Measurements from ENCODE around the gene SLC10A7.

DNA sequence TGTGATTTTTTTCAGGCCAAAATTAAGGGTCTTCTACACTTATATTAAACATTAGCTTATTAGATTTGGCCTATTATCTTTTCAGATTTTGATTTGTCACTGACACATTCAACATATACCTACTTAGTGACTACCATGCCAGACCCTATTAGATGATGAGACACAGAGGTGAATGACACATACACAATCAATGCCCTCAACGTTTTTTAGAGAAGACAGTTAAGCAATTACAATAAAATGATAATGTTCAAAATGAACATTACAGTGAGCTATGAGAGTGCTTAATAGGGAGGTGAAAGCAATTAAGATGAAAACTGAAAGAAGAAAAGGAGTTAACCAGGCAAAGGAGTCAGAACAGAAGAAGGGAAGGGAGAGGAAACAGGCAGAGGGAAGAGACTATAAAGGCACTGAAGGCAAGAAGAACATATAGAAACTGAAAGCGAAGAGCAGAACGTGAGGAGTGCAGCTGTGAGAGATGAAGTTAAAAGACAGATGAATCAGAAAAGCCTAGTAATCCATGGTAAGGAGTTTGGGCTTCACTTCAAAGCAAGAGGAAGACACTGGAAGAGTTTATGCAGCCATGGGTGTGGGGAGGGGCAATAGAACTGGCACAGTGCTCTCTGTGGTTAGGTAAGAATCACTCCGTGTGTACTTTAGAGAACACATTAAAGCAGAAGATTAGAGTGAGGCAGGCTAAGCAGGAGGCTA lies 188.4 kb downstream of the SLC10A7 start:
- TF ChIP-seq, protein P1, sequence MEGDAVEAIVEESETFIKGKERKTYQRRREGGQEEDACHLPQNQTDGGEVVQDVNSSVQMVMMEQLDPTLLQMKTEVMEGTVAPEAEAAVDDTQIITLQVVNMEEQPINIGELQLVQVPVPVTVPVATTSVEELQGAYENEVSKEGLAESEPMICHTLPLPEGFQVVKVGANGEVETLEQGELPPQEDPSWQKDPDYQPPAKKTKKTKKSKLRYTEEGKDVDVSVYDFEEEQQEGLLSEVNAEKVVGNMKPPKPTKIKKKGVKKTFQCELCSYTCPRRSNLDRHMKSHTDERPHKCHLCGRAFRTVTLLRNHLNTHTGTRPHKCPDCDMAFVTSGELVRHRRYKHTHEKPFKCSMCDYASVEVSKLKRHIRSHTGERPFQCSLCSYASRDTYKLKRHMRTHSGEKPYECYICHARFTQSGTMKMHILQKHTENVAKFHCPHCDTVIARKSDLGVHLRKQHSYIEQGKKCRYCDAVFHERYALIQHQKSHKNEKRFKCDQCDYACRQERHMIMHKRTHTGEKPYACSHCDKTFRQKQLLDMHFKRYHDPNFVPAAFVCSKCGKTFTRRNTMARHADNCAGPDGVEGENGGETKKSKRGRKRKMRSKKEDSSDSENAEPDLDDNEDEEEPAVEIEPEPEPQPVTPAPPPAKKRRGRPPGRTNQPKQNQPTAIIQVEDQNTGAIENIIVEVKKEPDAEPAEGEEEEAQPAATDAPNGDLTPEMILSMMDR (IDR thresholded peaks at IDR 0.05; ENCODE audit: low read length): no peak
- no peak for TF ChIP-seq EZH2phosphoT487 (IDR thresholded peaks at IDR 0.05; ENCODE audit: low read length)
